HepG2 (cell line): ENCODE results near the gene TUBB8B. TPM values are rescaled to one million over a fixed set of nuclear protein-coding genes. Genes with fewer than 3 reads are reported as not detected.
"Not testable (repeated sequence)": the region's sequence is repeated elsewhere in the genome, so short reads cannot be mapped to it uniquely, and the experiment has no call there.

Experiments used
- ATAC-seq: fragments of 200-7000 bp; cut with Tn5 transposase; 3 replicates; pipeline ENCODE4 v1.9.1; 2020; ENCODE audit warnings: mild to moderate bottlenecking, moderate library complexity
- BruUV-seq: library from RNA; stranded (reverse); fragments of 400-500 nt; replicated peaks from 2 replicates; lab custom pipeline; 2021; lab: Mats Ljungman, UMichigan
- CTCF ChIA-PET: fragments of 300-600 bp; formaldehyde crosslinking; extraction: SDS; loops from one replicate; lab custom pipeline; 2021; ENCODE audit warnings: low total read pairs, inconsistent platforms, low intra/inter-chr PET ratio; lab: Yijun Ruan, JAX
- POLR2A ChIA-PET: fragments of 350-600 bp; sonication (Branson Sonifier 250); formaldehyde crosslinking; loops from one replicate; lab custom pipeline; 2020; ENCODE audit warnings: antibody characterized with exemption, inconsistent platforms; lab: Yijun Ruan, JAX
- DNase-seq: peaks from one replicate; pipeline ENCODE4 v3.0.0-alpha.2; 2015; ENCODE audit warnings: low spot score
- FAIRE-seq: peaks from 3 replicates; lab custom pipeline; 2011; peaks lifted over from hg19 to GRCh38; lab: Jason Lieb, UNC
- H2AFZ ChIP-seq: one replicate; pipeline ENCODE4 v1.6.1; 2011; ENCODE audit warnings: low read length, inconsistent platforms
- H3K27ac ChIP-seq: fragments of 300-600 bp; 3 replicates; pipeline ENCODE4 v1.8.0; 2011; ENCODE audit warnings: mixed run types, mild to moderate bottlenecking, mixed read lengths, low read length, inconsistent platforms; ENCODE audit not compliant: insufficient read depth; ENCODE audit errors: extremely low read length
- H3K27me3 ChIP-seq, 2 experiments: fragments of 200-600 bp in 1 of 2; 2 replicates in 1 of 2; 3 replicates in 1 of 2; pipeline versions ENCODE4 v1.6.0 to v1.8.0; 2011; ENCODE audit warnings: low read length in 2 of 2, mild to moderate bottlenecking in 2 of 2, moderate library complexity in 2 of 2, inconsistent platforms in 1 of 2; ENCODE audit not compliant: insufficient read depth in 2 of 2, control insufficient read depth in 1 of 2
- H3K36me3 ChIP-seq, 2 experiments: fragments of 200-600 bp in 1 of 2; replicated peaks in 1 of 2; 2 replicates in 1 of 2; 3 replicates in 1 of 2; pipeline versions ENCODE4 v1.5.1 to v1.8.0; 2011; ENCODE audit warnings: low read length in 2 of 2, inconsistent platforms in 1 of 2; ENCODE audit not compliant: insufficient read depth in 2 of 2, control insufficient read depth in 1 of 2
- H3K4me1 ChIP-seq: 2 replicates; pipeline ENCODE4 v1.5.1; 2012; ENCODE audit warnings: low read length, inconsistent platforms; ENCODE audit not compliant: insufficient read depth
- H3K4me2 ChIP-seq: 2 replicates; pipeline ENCODE4 v1.6.0; 2011; ENCODE audit warnings: low read depth, low read length, inconsistent platforms
- H3K4me3 ChIP-seq, 3 experiments: fragments of 200-600 bp in 1 of 3; sonication (generic), shearing (Covaris generic) in 1 of 3; replicated peaks in 1 of 3; 2 replicates each; pipeline ENCODE4 v1.5.1; 2011 to 2016; ENCODE audit warnings: low read length in 3 of 3, inconsistent platforms in 2 of 3, low read depth in 2 of 3, mild to moderate bottlenecking in 2 of 3, control low read depth in 1 of 3, mixed read lengths in 1 of 3; ENCODE audit not compliant: insufficient read depth in 1 of 3
- H3K79me2 ChIP-seq: one replicate; pipeline ENCODE4 v1.6.1; 2011; ENCODE audit warnings: low read length, inconsistent platforms; ENCODE audit not compliant: insufficient read depth
- H3K9ac ChIP-seq: 2 replicates; pipeline ENCODE4 v1.6.0; 2011; ENCODE audit warnings: mild to moderate bottlenecking, low read depth, low read length, inconsistent platforms; ENCODE audit not compliant: insufficient read depth
- H3K9me3 ChIP-seq: 2 replicates; pipeline ENCODE4 v1.5.1; 2012; ENCODE audit warnings: mild to moderate bottlenecking, low read length
- H4K20me1 ChIP-seq: 2 replicates; pipeline ENCODE4 v1.6.0; 2011; ENCODE audit warnings: inconsistent platforms, mild to moderate bottlenecking, low read length, moderate library complexity; ENCODE audit not compliant: insufficient read depth
- CREB1 ChIP-seq, 2 experiments: fragments of 450-650 bp in 1 of 2; IDR thresholded peaks; 2 replicates each; pipeline ENCODE4 v1.6.1; 2016 to 2017; ENCODE audit warnings: control low read depth in 1 of 2, mild to moderate bottlenecking in 1 of 2, missing compliant biosample characterization in 1 of 2, missing genetic modification characterization in 1 of 2
- WGBS: methylation state at CpG from one replicate; pipeline ENCODE4 v1.1.6; 2017; ENCODE audit warnings: low lambda C conversion rate; 5-methylcytosine and 5-hydroxymethylcytosine counted together
- in situ Hi-C: cut with HindIII; loops from 2 replicates; pipeline ENCODE4 v1.10.0; 2017; ENCODE audit warnings: low pct_unique_long_range_greater_than_20kb; ENCODE audit not compliant: extremely low pct_ligation_motif_present
- intact Hi-C: fragments of 100-400 bp; cut with micrococcal nuclease; formaldehyde crosslinking; loops from one replicate; pipeline ENCODE4 v1.10.0; 2022; ENCODE audit not compliant: unreplicated experiment
- polyA plus RNA-seq, 8 experiments: library from polyadenylated mRNA; depleted of rRNA in 3 of 8; stranded (reverse) in 7 of 8; unstranded in 1 of 8; fragments of >200 nt; fragmentation: Illumina TruSeq in 4 of 8; extraction: Trizol in 4 of 8; gene quantifications; 2 replicates each; pipeline versions ENCODE4 v1.2.1 to v1.2.3, GENCODE V29; 2011 to 2016; ENCODE audit warnings: low read depth in 4 of 8, missing spikeins in 1 of 8, mixed read lengths in 1 of 8; ENCODE audit not compliant: insufficient read depth in 1 of 8
- total RNA-seq, 5 experiments: library from RNA; depleted of rRNA; stranded (reverse); fragments of >200 nt; fragmentation: Illumina TruSeq; extraction: Trizol; gene quantifications; 2 replicates each; pipeline ENCODE4 v1.2.3, GENCODE V29; 2016; ENCODE audit warnings: low read depth in 1 of 5
- TF ChIP-seq, protein P1 (sequence below): sonication (generic); formaldehyde crosslinking; IDR thresholded peaks from 2 replicates; pipeline ENCODE4 v1.8.0; 2022; ENCODE audit warnings: mild to moderate bottlenecking, missing genetic modification reagents, moderate library complexity
- TF ChIP-seq, protein P2 (sequence below), 2 experiments: sonication (generic) in 1 of 2; formaldehyde crosslinking in 1 of 2; IDR thresholded peaks; 2 replicates each; pipeline versions ENCODE4 v1.4.0 to v1.6.1; 2018 to 2020; ENCODE audit warnings: missing genetic modification reagents in 2 of 2, borderline replicate concordance in 1 of 2, low read depth in 1 of 2, mild to moderate bottlenecking in 1 of 2, missing biosample characterization in 1 of 2

TUBB8B gene
- total and polyA plus RNA-seq, 2 of the 13 experiments (the other 11 are each of a cell fraction or from before 2014, with no cell fraction given), result 0.71 to 6.7 TPM

DNA sequence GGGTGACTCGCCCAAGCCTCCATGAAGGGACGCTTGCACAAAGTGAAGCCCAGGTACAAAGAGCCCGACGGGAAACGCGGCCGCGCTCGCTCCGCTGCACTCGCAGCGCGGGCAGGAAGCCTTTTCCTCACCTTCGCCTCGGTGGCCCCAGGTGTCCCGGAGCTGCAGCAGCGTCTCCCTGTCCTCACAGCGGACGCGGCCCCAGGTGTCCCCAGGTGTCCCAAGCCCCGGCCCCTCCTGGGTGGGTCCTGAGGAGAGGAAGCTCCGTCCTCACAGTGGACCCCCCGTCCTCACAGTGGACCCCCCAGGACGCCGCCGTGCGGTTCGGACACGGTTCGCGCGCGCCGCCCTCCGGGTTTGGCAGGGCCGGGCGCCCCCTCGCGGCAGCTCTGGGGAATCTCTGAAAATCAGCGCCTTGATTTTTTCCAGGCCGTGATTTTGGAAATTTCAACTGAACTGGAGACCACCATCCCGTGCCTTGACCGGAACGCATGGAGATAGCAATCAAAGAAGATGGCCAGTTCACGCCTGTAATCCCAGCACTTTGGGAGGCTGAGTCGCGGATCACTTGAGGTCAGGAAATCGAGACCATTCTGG is 23.9 kb upstream of the TUBB8B start (continued):
- TF ChIP-seq, protein P1, sequence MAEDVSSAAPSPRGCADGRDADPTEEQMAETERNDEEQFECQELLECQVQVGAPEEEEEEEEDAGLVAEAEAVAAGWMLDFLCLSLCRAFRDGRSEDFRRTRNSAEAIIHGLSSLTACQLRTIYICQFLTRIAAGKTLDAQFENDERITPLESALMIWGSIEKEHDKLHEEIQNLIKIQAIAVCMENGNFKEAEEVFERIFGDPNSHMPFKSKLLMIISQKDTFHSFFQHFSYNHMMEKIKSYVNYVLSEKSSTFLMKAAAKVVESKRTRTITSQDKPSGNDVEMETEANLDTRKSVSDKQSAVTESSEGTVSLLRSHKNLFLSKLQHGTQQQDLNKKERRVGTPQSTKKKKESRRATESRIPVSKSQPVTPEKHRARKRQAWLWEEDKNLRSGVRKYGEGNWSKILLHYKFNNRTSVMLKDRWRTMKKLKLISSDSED, result peak; percentile 71
- TF ChIP-seq, protein P2, sequence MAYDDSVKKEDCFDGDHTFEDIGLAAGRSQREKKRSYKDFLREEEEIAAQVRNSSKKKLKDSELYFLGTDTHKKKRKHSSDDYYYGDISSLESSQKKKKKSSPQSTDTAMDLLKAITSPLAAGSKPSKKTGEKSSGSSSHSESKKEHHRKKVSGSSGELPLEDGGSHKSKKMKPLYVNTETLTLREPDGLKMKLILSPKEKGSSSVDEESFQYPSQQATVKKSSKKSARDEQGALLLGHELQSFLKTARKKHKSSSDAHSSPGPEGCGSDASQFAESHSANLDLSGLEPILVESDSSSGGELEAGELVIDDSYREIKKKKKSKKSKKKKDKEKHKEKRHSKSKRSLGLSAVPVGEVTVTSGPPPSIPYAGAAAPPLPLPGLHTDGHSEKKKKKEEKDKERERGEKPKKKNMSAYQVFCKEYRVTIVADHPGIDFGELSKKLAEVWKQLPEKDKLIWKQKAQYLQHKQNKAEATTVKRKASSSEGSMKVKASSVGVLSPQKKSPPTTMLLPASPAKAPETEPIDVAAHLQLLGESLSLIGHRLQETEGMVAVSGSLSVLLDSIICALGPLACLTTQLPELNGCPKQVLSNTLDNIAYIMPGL (CRISPR knock-in tag; IDR thresholded peaks at IDR 0.05; ENCODE audit: borderline replicate concordance in 1 of 2, low read depth in 1 of 2), result peak in 1 of 2 experiments; percentile 60; a peak in 2 of 4 replicates

DNA sequence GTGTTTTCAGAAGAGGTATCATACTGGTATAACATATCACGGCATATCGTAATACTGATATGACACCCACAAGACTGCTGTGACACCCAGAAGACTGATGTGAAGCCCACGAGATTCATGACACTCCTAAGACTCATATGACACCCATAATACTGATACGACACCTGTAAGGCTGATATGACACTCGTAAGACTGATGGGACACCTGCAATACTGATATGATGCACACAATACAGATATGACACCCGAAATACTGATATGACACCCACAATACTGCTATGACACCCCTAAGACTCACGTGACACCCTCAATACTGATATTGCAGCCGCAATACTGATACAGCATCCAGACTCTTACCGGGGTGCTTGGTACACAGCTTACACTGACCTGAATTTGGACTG is 18.3 kb upstream of the TUBB8B start:
- in situ Hi-C loops; H3K36me3 ChIP-seq; CTCF ChIA-PET; POLR2A ChIA-PET; intact Hi-C loops; DNase-seq; ATAC-seq; H3K9ac ChIP-seq; H3K4me3 ChIP-seq; H3K27me3 ChIP-seq; H2AFZ ChIP-seq; FAIRE-seq; BruUV-seq; H3K79me2 ChIP-seq; H4K20me1 ChIP-seq; H3K27ac ChIP-seq; H3K9me3 ChIP-seq; H3K4me2 ChIP-seq; TF ChIP-seq CREB1 (CRISPR knock-in tag; IDR thresholded peaks at IDR 0.05): not testable (repeated sequence)
- H3K4me1 ChIP-seq, result peaks cover 15% of the 10 kb centered on the region
- 78% methylated on average over 9 of the region's 9 CpGs for WGBS
- TF ChIP-seq CREB1 (IDR thresholded peaks at IDR 0.05), result 0 out of 2 replicates have a peak, but pooled peaks have one; percentile 15

DNA sequence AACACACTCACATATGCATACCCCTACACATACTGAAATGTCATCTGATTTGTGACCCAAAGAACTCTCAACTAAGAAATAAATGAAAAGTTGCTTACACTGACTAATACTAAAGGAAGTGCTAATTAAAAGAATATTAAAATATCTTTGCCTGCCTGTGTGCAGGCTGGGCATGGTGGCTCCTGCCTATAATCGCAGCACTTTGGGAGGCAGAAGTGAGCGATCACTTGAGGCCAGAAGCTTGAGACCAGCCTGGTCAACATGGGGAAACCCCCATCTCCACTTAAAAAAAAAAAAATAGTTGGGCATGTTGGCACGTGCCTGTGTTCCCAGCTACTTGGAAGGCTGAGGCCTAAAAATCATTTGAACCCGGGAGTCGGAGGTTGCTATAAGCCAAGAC is 14.9 kb upstream of the TUBB8B start:
- POLR2A ChIA-PET, BruUV-seq: not testable (repeated sequence)
- 96% methylated on average over 5 of the region's 5 CpGs for whole genome bisulfite sequencing

More for the DNA sequence above, 14.9 kb upstream of the TUBB8B start:
- FAIRE-seq, H3K4me3 ChIP-seq, H4K20me1 ChIP-seq, H3K9me3 ChIP-seq, H3K9ac ChIP-seq, ATAC-seq, CTCF ChIA-PET, intact Hi-C loops, H2AFZ ChIP-seq, in situ Hi-C loops, H3K4me2 ChIP-seq, H3K27me3 ChIP-seq, H3K36me3 ChIP-seq, H3K27ac ChIP-seq, DNase-seq, H3K79me2 ChIP-seq: not testable (repeated sequence)
- H3K4me1 ChIP-seq, result peaks cover 15% of the 10 kb centered on the region
